Left ventricle myocardium superior (tissue), 1 donor: ENCODE results near the gene ZDHHC22. TPM values are rescaled to one million over a fixed set of nuclear protein-coding genes. Genes with fewer than 3 reads are reported as not detected.

Source experiments
- ATAC-seq: fragments of 200-7000 bp; cut with Tn5 transposase; one replicate; pipeline ENCODE4 v1.9.1; 2020; ENCODE audit warnings: mild to moderate bottlenecking, moderate library complexity
- DNase-seq: peaks from one replicate; pipeline ENCODE4 v3.0.0-alpha.2; 2020
- intact Hi-C: fragments of 100-400 bp; cut with micrococcal nuclease; formaldehyde crosslinking; loops from one replicate; pipeline ENCODE4 v1.11.0; 2022
- total RNA-seq: library from RNA; stranded (reverse); fragmentation: NEBNext Ultra II Directional; extraction: Animal tissue kit (Norgen Biotek cat#: 25700); gene quantifications from one replicate; pipeline ENCODE4 v1.2.1, GENCODE V29; 2021
- donor health status: DM: no; HTN: yes; CAD: no; lungs with severe emphysema.

Gene ZDHHC22
- total RNA-seq, 1 donor from 2014 or later: not detected

DNA sequence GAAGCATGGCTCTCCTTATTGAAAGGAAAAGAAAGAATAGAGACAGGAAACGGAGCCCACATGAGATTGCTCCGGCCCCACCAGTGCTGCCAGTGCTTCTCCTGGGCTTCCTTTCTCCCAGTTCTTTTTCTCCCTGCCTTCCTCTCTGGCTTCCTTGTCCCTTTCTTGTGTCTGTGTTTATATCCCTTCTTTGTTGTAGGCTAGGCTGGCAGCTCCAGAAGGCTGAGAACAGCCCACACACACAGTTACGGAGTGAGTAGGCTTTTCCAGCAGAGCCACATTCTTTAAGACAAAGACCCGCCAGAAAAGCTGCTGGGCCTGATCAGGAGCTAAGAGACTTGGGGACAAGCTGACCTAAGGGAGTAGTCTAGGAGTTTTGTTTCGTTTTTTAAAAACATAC is 30.6 kb downstream of the ZDHHC22 start:
- ATAC-seq (peak; percentile 10), DNase-seq (no peak)
- intact Hi-C loops: no loop called here

GRCh38 chr14:77110286-77110685 is 31.3 kb downstream of the ZDHHC22 start:
- intact Hi-C loops: no loop called here
- no peak for ATAC-seq
- DNase-seq: no peak

GRCh38 chr14:77109656-77110055 is 31.9 kb downstream of the ZDHHC22 start:
- intact Hi-C loops: no loop called here
- no peak for ATAC-seq
- no peak for DNase-seq

DNA sequence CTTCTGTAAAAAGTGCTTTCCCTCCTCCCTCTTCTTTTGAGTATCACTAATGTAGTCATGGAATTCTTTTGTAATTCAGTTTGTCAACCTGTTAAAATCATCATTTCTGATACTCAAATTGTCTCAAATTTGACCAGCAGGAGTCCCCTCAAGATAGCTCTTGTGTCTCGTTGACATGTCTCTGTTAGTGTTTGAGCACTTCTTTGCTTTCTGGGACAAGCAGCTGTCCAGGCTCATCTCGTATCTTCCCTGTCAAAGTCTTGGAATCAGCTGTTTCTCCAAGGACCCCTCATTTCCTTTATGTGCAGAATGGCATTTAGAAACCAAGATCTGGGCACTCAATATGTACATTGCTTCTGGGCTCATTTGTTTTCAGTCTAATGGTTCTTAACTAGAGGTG is 32.8 kb downstream of the ZDHHC22 start:
- DNase-seq (no peak), ATAC-seq (no peak)
- intact Hi-C loops: no loop called here

DNA sequence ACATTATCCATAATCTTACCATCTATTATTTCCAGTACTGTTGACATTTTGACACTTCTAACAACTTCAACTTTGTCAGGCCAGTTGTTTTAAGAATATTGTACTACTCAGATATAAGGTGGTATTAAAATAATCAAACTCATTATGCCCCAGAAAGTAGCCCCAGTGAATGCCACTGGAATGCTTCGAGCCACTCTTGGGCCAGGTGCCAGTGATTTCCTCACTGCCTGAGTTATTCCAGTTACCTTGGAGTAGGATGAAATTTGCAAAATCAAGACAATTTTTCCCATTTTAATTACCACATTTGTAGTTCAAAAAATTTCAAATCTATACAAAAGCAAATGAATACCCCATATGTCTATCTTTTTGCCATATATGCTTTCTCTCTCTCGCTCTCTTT is 34.4 kb downstream of the ZDHHC22 start:
- intact Hi-C loops: no loop called here
- ATAC-seq: peak; percentile 21
- DNase-seq: no peak

- intact Hi-C loops: no loop called here
- DNase-seq: no peak
- ATAC-seq: peak; percentile 76
Observed at GRCh38 chr14:77106666-77107065, 34.9 kb downstream of the ZDHHC22 start.

DNA sequence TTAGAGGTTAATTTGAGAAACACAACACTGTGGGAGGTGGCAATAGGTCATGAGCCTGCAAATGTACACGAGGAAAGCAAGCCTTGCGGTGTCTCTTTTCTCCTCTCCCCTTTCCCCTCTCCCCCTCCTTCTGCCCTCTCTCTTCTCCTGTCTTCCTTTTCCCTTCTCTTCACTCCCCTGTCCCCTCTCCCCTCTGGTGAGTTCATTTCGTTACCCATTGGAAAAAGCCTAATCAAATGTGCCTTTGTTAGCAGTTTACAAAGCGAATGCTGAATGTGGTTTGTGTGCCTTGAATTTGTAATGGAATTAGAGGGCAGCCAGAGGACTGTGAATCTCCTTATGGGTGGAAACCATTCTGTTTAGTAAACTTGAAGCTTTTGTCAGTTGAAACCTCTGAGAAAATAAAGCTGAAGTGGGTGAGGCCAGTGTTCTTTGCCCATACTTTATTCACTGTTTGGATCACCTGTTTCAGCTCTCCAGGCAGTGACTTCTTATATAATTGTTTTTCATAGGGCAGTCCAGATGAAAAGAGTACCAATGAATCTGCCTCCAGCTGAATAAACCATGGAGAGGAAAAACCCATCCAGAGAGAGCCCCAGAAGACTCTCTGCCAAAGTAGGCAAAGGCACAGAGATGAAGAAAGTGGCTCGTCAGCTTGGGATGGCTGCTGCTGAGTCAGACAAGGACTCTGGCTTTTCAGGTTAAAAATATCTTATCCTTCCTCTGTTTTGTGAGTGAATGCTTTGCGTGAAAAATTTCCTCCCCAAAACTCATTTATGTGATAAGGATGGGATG is 36.2 kb downstream of the ZDHHC22 start:
- DNase-seq (no peak), ATAC-seq (peak; percentile 8)
- intact Hi-C loops: no loop called here

- intact Hi-C loops: no loop called here
- ATAC-seq: peak; percentile 9
- DNase-seq: no peak
Observed at GRCh38 chr14:77104393-77104792, 37.2 kb downstream of the ZDHHC22 start.

- intact Hi-C loops: no loop called here
- ATAC-seq (no peak), DNase-seq (no peak)
Observed at GRCh38 chr14:77103951-77104350, 37.6 kb downstream of the ZDHHC22 start.

DNA sequence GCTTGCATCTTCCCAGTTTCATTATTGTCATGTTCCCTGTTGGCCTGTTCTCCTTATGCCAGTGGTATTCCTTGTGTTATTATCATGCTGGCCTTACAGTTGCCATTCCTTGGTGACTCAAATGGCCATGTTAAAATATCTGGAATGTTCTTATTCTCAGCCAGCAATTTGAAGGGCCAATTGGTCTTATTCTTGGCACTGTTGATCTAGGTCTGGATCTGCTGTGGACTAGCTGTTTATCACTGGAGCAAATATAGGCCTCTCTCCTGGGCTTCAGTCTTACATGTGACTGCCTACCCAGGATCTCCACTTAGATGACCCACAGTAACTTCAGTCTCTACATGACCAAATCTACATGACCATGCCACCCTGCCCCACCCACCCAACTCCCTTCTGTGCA is 38.1 kb downstream of the ZDHHC22 start:
- intact Hi-C loops: no loop called here
- ATAC-seq: no peak
- no peak for DNase-seq

- DNase-seq: no peak
- ATAC-seq: no peak
- intact Hi-C loops: no loop called here
Observed at GRCh38 chr14:77102154-77102553, 39.4 kb downstream of the ZDHHC22 start.

DNA sequence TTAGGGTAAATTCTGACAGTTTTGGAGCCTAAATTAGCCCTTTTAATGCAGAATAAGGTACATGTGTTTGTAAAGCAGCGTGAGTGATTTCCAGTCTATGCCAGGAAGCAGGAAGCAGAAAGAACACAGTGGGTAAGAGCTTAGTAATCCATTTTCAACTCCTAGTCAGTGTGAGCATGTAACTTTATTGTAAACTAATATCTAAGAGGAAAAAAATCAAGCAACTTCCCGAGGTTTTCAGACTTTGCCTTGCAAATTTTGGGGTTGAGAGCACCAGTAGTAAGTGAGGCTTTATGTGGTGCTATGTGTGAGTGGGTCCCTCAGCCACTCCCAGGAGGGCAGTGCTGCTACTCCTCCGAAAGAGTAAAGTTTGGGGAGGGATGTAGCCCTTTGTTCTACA is 40.6 kb downstream of the ZDHHC22 start:
- DNase-seq (no peak), ATAC-seq (no peak)
- intact Hi-C loops: no loop called here

- ATAC-seq: no peak
- intact Hi-C loops: no loop called here
- no peak for DNase-seq
Observed at GRCh38 chr14:77099425-77100167, 42.0 kb downstream of the ZDHHC22 start.

DNA sequence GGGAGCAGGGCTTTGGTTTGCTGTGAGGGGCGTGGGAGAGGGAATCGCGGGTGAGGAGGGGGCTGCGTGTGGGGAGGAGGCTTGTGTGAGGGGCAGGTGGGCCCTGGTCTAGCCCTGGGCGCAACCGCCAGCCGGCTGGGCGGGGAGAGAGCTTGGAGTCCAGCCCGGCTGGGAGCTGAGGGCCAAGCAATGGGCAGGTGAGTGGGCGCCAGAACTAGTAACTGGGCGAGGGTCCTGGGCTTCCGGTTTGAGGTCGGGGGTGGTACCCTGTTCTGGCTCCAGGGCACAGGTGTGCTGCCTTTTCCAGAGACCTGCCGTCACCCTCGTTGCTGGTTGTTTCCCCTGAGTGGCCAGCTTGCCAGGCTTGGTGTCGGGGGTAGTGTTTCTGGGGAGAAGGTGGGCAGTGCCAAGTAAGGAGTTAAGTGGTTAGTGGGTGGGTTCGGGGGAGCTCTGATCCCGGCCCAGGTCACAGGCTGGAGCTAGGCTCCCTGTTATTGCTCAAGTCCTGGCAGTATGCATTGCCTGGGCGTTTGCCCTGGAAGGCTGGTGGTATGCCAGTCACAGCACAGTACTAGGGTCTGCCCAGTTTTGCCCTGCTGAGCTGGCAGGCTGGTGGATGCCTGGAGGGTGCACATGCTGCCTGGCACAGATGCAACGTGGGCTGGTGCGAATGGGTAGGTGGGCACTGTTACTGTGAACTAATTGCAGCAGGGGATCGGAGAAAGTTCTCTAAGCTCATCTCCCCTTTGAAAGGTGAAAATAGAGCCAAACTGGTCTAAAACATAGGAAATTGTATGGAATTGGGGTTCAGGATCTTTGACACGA is 42.9 kb downstream of the ZDHHC22 start:
- intact Hi-C loops: no loop called here

GRCh38 chr14:77097700-77098528 is 43.7 kb downstream of the ZDHHC22 start, which contains the start of gene CIPC:
CIPC (plus strand) TSS chr14:77098258; CDS start chr14:77105709, 7,451 bp downstream.
- DNase-seq: peak; percentile 100
- ATAC-seq: peak; percentile 93
- intact Hi-C loops: no loop called here

More for the DNA sequence above, 42.9 kb downstream of the ZDHHC22 start:
- ATAC-seq (peak; percentile 66), DNase-seq (peak; percentile 88)

DNA sequence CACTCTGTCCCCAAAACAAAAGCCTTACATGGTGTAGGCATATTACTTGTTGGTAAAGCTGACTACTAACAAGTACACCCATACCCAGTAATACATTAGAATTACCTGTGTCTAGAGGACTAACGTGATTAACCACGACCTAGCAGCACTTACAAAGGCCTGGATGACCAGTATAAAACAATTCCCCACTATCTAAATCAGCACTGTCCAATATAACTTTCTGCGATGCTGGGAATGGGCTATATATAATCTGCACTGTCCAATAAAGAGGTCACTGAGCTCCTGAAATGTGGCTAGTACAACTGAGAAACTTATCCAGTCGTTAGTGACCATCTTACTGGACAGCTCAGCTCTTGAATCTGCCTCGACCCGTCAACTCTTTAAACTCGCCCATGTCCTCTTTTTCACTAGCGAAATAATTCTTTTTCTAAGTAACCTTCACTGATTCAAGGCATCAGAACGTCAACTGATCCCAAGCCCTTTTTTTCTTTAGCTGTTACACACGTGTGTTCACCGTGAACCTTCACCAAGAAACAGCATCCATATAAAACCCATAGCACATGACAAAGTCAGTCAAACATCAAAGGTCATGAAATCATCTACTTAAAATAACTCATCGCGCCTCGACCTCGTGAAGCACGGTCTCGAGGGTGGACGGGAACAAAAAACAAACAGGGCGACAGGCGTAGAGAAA is 44.4 kb downstream of the ZDHHC22 start:
- DNase-seq (no peak), ATAC-seq (peak; percentile 13)
- intact Hi-C loops: no loop called here

DNA sequence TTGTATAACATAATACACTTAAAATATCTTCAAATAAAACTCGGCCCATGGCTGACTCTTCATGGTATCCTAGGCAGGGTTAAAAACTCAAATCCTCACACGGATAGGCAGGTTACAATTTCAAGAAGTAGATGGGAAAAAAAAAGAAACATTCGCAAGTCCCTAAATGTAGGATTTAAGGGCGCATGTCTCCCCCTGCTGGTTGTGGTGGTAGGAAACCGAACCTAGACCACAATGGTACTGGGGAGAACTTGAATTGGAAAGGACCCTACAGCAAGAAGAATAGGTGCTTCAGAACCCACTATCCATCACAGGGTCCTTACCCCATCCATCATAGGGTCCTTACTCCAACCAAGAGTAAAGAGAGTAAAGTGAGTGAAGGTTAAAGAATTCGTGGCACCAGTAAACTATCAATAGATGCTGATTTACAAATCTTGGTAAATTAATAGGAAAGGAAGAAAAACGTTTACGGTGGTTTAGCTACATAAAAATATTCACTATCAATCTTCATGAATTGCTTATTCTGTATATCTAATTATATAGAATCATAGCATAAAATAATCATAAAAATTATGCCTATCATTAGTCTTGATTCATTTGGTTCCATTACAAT is 46.8 kb downstream of the ZDHHC22 start:
- no peak for ATAC-seq
- intact Hi-C loops: no loop called here
- DNase-seq: peak; percentile 81

DNA sequence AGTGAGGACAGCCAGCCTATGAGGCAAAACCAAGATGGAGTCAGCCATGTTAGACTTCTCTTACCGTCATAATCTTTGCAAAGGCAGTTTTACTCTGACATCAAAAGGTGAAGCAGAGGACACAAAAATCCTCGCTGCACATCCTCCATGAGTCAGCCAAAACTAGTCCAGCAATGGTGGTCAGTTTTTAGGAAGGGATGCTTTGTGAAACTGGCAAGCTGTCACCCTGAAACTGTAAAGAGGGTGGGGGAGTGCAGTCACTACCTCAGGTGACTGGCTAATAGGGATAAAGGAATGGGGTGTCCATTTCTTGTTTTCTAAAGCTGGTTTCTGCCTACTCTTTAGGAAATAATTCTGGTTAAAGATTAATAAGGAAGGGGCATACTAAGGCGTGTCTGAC is 48.9 kb downstream of the ZDHHC22 start:
- DNase-seq (no peak), ATAC-seq (no peak)
- intact Hi-C loops: no loop called here
